OCI-LY3 (cell line): ENCODE measurements around the gene BRAT1.

Experiments used
- H2AFZ ChIP-seq: fragments of 200-600, 300-600 bp; shearing (Covaris generic); 2 replicates; pipeline ENCODE4 v1.6.0; 2014; ENCODE audit warnings: antibody characterized with exemption, low read depth, low read length
- H3K27ac ChIP-seq: fragments of 200-600, 300-600 bp; sonication (generic); 2 replicates; pipeline ENCODE4 v1.5.1; 2014; ENCODE audit warnings: mild to moderate bottlenecking, low read length, moderate library complexity, mixed read lengths
- H3K27me3 ChIP-seq: fragments of 200-600, 300-600 bp; sonication (generic); 2 replicates; pipeline ENCODE4 v1.6.1; 2014; ENCODE audit warnings: low read depth, low read length, mixed read lengths
- H3K36me3 ChIP-seq: fragments of 200-600, 300-600 bp; sonication (generic); replicated peaks from 2 replicates; pipeline ENCODE3; 2014; ENCODE audit warnings: low read depth, low read length, mixed read lengths
- H3K4me1 ChIP-seq: fragments of 300-600, 200-600 bp; sonication (generic); 2 replicates; pipeline ENCODE4 v1.6.1; 2014; ENCODE audit warnings: low read length, mixed read lengths
- H3K4me2 ChIP-seq: fragments of 200-600, 300-600 bp; sonication (generic); 2 replicates; pipeline ENCODE4 v1.6.1; 2014; ENCODE audit warnings: low read length, mixed read lengths
- H3K4me3 ChIP-seq: fragments of 300-600, 200-600 bp; sonication (generic); 2 replicates; pipeline ENCODE4 v1.5.1; 2014; ENCODE audit warnings: antibody characterized with exemption, mild to moderate bottlenecking, low read length, moderate library complexity
- H3K79me2 ChIP-seq: fragments of 300-600, 200-600 bp; shearing (Covaris generic); 2 replicates; pipeline ENCODE4 v1.6.1; 2014; ENCODE audit warnings: mild to moderate bottlenecking, low read length, mixed read lengths
- H3K9ac ChIP-seq: fragments of 300-600, 200-600 bp; shearing (Covaris generic); 2 replicates; pipeline ENCODE4 v1.6.0; 2014; ENCODE audit warnings: mild to moderate bottlenecking, low read length, moderate library complexity
- H3K9me3 ChIP-seq: fragments of 200-600, 300-600 bp; shearing (Covaris generic); 2 replicates; pipeline ENCODE4 v1.6.1; 2014; ENCODE audit warnings: low read length, mixed read lengths; ENCODE audit not compliant: insufficient read depth
- H4K20me1 ChIP-seq: fragments of 200-600, 300-600 bp; sonication (generic); 2 replicates; pipeline ENCODE4 v1.6.1; 2016; ENCODE audit warnings: low read length, mixed read lengths; ENCODE audit not compliant: insufficient read depth
- EZH2phosphoT487 ChIP-seq: fragments of 200-600 bp; shearing (Covaris generic); IDR thresholded peaks from 2 replicates; pipeline ENCODE4 v1.6.1; 2018; ENCODE audit warnings: antibody characterized with exemption, mixed run types, low read depth
- TF ChIP-seq, protein P1 (sequence below): fragments of 200-600, 300-600 bp; sonication (generic); IDR thresholded peaks from 2 replicates; pipeline ENCODE4 v1.5.1; 2014; ENCODE audit warnings: antibody characterized with exemption, low read length, low read depth

The BRAT1 gene

GRCh38 chr7:2597273-2597640, 41.9 kb upstream of the BRAT1 start:
- Histone ChIP-seq H3K4me1 (no peaks in the 10 kb centered on the region), H3K27ac (no peak overlapping the region), H3K36me3 (peaks cover 19% of the 10 kb centered on the region), H3K9me3 (no peaks in the 10 kb centered on the region), H3K4me3 (no peak overlapping the region), H3K9ac (no peak overlapping the region), H2AFZ (no peak overlapping the region), H3K27me3 (no peaks in the 10 kb centered on the region), H4K20me1 (no peaks in the 10 kb centered on the region), H3K79me2 (no peaks in the 10 kb centered on the region), H3K4me2 (no peak overlapping the region)
- no peak for TF ChIP-seq EZH2phosphoT487
- TF ChIP-seq, protein P1, sequence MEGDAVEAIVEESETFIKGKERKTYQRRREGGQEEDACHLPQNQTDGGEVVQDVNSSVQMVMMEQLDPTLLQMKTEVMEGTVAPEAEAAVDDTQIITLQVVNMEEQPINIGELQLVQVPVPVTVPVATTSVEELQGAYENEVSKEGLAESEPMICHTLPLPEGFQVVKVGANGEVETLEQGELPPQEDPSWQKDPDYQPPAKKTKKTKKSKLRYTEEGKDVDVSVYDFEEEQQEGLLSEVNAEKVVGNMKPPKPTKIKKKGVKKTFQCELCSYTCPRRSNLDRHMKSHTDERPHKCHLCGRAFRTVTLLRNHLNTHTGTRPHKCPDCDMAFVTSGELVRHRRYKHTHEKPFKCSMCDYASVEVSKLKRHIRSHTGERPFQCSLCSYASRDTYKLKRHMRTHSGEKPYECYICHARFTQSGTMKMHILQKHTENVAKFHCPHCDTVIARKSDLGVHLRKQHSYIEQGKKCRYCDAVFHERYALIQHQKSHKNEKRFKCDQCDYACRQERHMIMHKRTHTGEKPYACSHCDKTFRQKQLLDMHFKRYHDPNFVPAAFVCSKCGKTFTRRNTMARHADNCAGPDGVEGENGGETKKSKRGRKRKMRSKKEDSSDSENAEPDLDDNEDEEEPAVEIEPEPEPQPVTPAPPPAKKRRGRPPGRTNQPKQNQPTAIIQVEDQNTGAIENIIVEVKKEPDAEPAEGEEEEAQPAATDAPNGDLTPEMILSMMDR = no peak

GRCh38 chr7:2596464-2597272, 41.3 kb upstream of the BRAT1 start:
- no peaks in the 10 kb centered on the region for H4K20me1 ChIP-seq
- H3K4me2 ChIP-seq = no peak overlapping the region
- peaks cover 17% of the 10 kb centered on the region for H3K36me3 ChIP-seq
- H2AFZ ChIP-seq = no peak overlapping the region
- TF ChIP-seq EZH2phosphoT487 = no peak
- TF ChIP-seq, protein P1 = no peak
- H3K79me2 ChIP-seq = no peaks in the 10 kb centered on the region
- H3K27me3 ChIP-seq = no peaks in the 10 kb centered on the region
- H3K27ac ChIP-seq = no peak overlapping the region
- H3K4me1 ChIP-seq = no peaks in the 10 kb centered on the region
- no peak overlapping the region for H3K9ac ChIP-seq
- no peak overlapping the region for H3K4me3 ChIP-seq
- H3K9me3 ChIP-seq = no peaks in the 10 kb centered on the region

GRCh38 chr7:2595258-2595860, 40.0 kb upstream of the BRAT1 start:
- no peaks in the 10 kb centered on the region for H3K9me3 ChIP-seq
- TF ChIP-seq, protein P1 = no peak
- TF ChIP-seq EZH2phosphoT487 = no peak
- H3K27ac ChIP-seq = no peak overlapping the region
- H3K36me3 ChIP-seq = peaks cover 17% of the 10 kb centered on the region
- H3K4me1 ChIP-seq = no peaks in the 10 kb centered on the region
- no peaks in the 10 kb centered on the region for H3K79me2 ChIP-seq
- H3K27me3 ChIP-seq = no peaks in the 10 kb centered on the region
- no peak overlapping the region for H3K4me3 ChIP-seq
- H4K20me1 ChIP-seq = no peaks in the 10 kb centered on the region
- H3K4me2 ChIP-seq = no peak overlapping the region
- no peak overlapping the region for H2AFZ ChIP-seq
- H3K9ac ChIP-seq = no peak overlapping the region

GRCh38 chr7:2594599-2594998, 39.3 kb upstream of the BRAT1 start:
- H3K27me3 ChIP-seq = no peaks in the 10 kb centered on the region
- H3K4me2 ChIP-seq = no peak overlapping the region
- H3K9ac ChIP-seq = no peak overlapping the region
- no peaks in the 10 kb centered on the region for H3K4me1 ChIP-seq
- H3K79me2 ChIP-seq = no peaks in the 10 kb centered on the region
- no peaks in the 10 kb centered on the region for H4K20me1 ChIP-seq
- H3K27ac ChIP-seq = no peak overlapping the region
- peaks cover 14% of the 10 kb centered on the region for H3K36me3 ChIP-seq
- H3K4me3 ChIP-seq = no peak overlapping the region
- TF ChIP-seq, protein P1 = no peak
- no peak for TF ChIP-seq EZH2phosphoT487
- H3K9me3 ChIP-seq = no peaks in the 10 kb centered on the region
- H2AFZ ChIP-seq = no peak overlapping the region
